ENCODE results near the gene GBA2. TPM values are rescaled to one million over a fixed set of nuclear protein-coding genes. Genes with fewer than 3 reads are reported as not detected.

Gene GBA2
- total and polyA plus RNA-seq, 11 donors: 52.1 to 96.2 (median 65.5) TPM

DNA sequence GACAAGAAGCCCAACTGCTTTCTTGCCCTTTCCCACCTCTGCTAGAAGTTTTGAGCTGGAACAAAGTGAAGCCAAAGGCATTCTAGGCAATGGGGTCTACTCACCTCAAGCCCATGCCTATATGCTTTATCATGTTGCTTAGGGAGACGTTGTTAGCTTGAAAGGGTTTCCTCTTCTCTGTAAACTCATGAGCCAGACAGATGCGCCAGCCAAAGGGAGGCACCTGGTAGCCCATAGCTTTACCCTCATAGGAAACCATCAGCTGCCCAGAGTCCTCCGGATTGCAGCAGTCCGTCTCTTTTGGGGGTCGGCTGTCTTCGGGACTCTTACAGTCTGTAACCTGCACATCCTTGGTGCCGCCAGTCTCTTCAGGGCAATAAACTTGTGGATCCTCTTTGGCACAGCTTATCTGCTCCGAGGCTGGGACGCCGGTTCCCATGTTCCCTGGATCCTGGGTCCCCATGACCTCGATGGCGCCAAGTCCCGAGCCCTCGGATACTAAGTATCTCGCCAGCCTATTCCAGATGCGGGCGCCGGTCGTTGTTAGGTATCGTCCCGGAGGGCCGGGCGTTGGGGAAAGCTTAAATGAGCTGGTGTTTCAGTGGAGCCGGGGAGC, 678 bp downstream of the GBA2 start:
- DNase-seq (peak in 2 of 5 donors; percentile 39 to 70), ATAC-seq (peak in 3 of 4 donors; percentile 0 to 3 (median 1))
- Histone ChIP-seq H3K27ac (peak overlapping the region; percentile 92 to 99 (median 97)), H3K4me3 (peak overlapping the region; percentile 71 to 99 (median 88)), H3K9me3 (no peaks in the 10 kb centered on the region), H3K27me3 (no peaks in the 10 kb centered on the region), H3K4me1 (peaks cover 2 to 63% (median 52%) of the 10 kb centered on the region in 12 donors), H3K36me3 (peaks cover 0 to 59% (median 49%) of the 10 kb centered on the region in 9 donors)
- WGBS, 4 donors: 0% methylated on average over 14 to 24 of the region's 24 CpGs
- intact Hi-C loops (cut with DNase I): loop anchor here in 4 of 10 donors (2.0 to 5.0 kb wide), 3 partner anchors 16 to 91 kb away; partner anchors contain the start of genes CREB3 (in 3 of the 4), TLN1 (in 3 of the 4), CCDC107 (in 2 of the 4) and RMRP (in 2 of the 4)
- no peak for TF ChIP-seq POLR2A (IDR thresholded peaks at IDR 0.05)
- TF ChIP-seq, protein P1, sequence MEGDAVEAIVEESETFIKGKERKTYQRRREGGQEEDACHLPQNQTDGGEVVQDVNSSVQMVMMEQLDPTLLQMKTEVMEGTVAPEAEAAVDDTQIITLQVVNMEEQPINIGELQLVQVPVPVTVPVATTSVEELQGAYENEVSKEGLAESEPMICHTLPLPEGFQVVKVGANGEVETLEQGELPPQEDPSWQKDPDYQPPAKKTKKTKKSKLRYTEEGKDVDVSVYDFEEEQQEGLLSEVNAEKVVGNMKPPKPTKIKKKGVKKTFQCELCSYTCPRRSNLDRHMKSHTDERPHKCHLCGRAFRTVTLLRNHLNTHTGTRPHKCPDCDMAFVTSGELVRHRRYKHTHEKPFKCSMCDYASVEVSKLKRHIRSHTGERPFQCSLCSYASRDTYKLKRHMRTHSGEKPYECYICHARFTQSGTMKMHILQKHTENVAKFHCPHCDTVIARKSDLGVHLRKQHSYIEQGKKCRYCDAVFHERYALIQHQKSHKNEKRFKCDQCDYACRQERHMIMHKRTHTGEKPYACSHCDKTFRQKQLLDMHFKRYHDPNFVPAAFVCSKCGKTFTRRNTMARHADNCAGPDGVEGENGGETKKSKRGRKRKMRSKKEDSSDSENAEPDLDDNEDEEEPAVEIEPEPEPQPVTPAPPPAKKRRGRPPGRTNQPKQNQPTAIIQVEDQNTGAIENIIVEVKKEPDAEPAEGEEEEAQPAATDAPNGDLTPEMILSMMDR (IDR thresholded peaks at IDR 0.05): no peak

DNA sequence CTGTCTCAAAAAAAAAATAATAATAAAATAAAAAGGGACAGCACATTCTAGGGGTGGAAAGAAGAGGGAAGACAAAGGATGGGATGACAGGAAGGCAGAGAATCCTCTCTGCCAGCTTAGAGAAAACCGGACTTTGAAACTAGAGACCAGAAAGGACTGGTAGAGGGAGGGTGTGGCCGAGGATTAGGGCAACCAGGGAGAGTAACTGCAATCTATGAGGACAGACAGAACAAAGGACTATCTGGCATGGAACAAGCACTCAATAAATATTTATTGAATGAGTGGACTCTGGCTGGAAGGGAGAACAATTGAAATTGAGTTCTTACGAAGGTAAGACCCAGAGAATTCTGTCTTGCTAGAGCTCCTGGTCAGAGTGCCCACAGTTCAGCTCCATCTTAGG, 2.4 kb downstream of the GBA2 start:
- Histone ChIP-seq H3K27ac (peak overlapping the region in 6 of 12 donors; percentile 1 to 98 (median 92)), H3K4me1 (peaks cover 2 to 66% (median 52%) of the 10 kb centered on the region in 12 donors)

DNA sequence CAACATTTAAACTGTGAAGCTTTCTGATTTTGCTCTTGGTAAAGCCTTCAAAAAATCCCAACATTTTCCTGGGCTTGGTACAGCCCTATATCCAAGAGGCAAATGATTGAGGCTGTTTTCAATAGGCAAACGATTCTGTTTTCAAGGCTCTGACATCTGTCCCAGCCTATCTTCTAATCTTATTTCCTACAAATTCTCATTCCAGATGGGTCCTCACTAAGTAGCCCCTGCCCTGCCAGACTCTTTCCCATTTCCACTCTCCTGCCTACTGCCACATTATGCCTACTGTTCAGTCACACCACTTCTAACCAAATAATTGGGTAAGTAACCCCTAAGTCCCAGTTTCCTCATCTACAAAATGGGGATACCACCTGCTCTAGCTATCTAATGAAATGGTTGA, 3.5 kb downstream of the GBA2 start:
- peak overlapping the region in 3 of 12 donors; percentile 1 to 65 (median 5) for H3K27ac ChIP-seq
- TF ChIP-seq POLR2A (IDR thresholded peaks at IDR 0.05): no peak
- TF ChIP-seq, protein P1 (IDR thresholded peaks at IDR 0.05): no peak
- H3K4me3 ChIP-seq: peak overlapping the region in 9 of 12 donors; percentile 71 to 99 (median 91)
- 14 to 33% (median 21%) methylated on average over 1 of the region's 1 CpG for WGBS, 4 donors
- H3K9me3 ChIP-seq: no peaks in the 10 kb centered on the region
- no peaks in the 10 kb centered on the region for H3K27me3 ChIP-seq
- peaks cover 0 to 58% (median 49%) of the 10 kb centered on the region in 9 donors for H3K36me3 ChIP-seq
- ATAC-seq (no peak), DNase-seq (no peak)
- peaks cover 2 to 60% (median 50%) of the 10 kb centered on the region in 12 donors for H3K4me1 ChIP-seq
- intact Hi-C loops (cut with DNase I): loop anchor here in 3 of 10 donors (5.0 kb wide), 2 partner anchors 83 to 88 kb away; partner anchors contain the start of genes CCDC107 (in 2 of the 3) and RMRP (in 2 of the 3)

More for the DNA sequence above, 2.4 kb downstream of the GBA2 start:
- intact Hi-C loops (cut with DNase I): loop anchor here in 4 of 10 donors (2.0 to 5.0 kb wide), 3 partner anchors 14 to 89 kb away; partner anchors contain the start of genes CCDC107 (in 2 of the 4), RMRP (in 2 of the 4), CREB3 (in 1 of the 4) and TLN1 (in 1 of the 4)
- Histone ChIP-seq H3K27me3 (no peaks in the 10 kb centered on the region), H3K4me3 (peak overlapping the region; percentile 71 to 99 (median 88)), H3K36me3 (peaks cover 0 to 59% (median 49%) of the 10 kb centered on the region in 9 donors), H3K9me3 (no peaks in the 10 kb centered on the region)
- no peak for TF ChIP-seq POLR2A (IDR thresholded peaks at IDR 0.05)
- TF ChIP-seq, protein P1 (IDR thresholded peaks at IDR 0.05): no peak
- DNase-seq: no peak
- WGBS, 4 donors: 25 to 32% (median 32%) methylated on average over 3 of the region's 3 CpGs
- ATAC-seq: no peak

DNA sequence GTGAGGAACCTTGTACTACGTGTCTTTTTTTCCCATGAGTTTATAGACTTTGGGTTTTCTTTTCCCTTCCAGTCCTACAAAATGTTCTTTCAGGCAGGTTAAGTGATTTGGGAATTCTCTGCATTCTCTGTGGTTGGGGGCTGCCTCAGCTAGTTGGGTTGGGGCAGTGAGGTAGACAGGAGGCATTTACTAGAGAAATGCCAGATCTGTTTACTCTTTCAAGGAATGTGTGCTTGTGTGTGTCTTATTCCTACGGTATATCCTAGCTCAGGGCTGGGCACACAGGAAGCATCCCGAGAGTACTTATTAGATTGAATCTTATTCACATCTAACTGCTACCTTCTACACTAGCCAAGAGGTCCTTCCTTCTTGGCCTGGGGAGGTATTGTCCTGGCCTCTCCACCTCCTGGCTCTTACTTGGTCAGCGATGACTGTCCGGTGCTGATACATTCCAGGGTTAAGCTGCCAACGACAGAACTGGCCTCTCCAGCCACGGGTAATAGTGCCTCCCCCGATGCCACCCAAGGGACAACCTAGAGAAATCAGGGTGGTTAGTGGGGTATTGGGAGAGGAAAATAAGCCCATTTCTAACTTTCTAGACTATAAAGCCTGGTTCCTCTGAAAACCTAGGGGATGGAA, 5.0 kb downstream of the GBA2 start:
- intact Hi-C loops (cut with DNase I): no loop called here
- peak overlapping the region in 4 of 12 donors; percentile 13 to 65 (median 28) for H3K27ac ChIP-seq
- WGBS, 4 donors: 58 to 65% (median 63%) methylated on average over 8 of the region's 8 CpGs

More for the DNA sequence above, 5.0 kb downstream of the GBA2 start:
- TF ChIP-seq, protein P1 (IDR thresholded peaks at IDR 0.05): no peak
- no peak for TF ChIP-seq POLR2A (IDR thresholded peaks at IDR 0.05)
- peaks cover 0 to 71% (median 62%) of the 10 kb centered on the region in 9 donors for H3K36me3 ChIP-seq
- no peaks in the 10 kb centered on the region for H3K27me3 ChIP-seq
- peaks cover 0 to 50% (median 42%) of the 10 kb centered on the region in 12 donors for H3K4me1 ChIP-seq
- no peak for ATAC-seq
- no peak for DNase-seq
- no peaks in the 10 kb centered on the region for H3K9me3 ChIP-seq
- no peak overlapping the region for H3K4me3 ChIP-seq

Measured in heart left ventricle (tissue), 16 donors.